Neural crest cell (in vitro differentiated cells): ENCODE measurements around the gene ZNRF1. TPM values are rescaled to one million over a fixed set of nuclear protein-coding genes. Genes with fewer than 3 reads are reported as not detected.
A peak's percentile ranks its signal among the peaks of the same experiment; 100 is the strongest.

Experiments used
- DNase-seq: peaks from one replicate; pipeline ENCODE4 v3.0.0; 2021; ENCODE audit warnings: low read depth, mixed read lengths, low spot score
- H3K27ac Mint-ChIP-seq: one replicate; pipeline ENCODE4 v1.8.0; 2021; ENCODE audit warnings: mild to moderate bottlenecking, mixed read lengths; ENCODE audit not compliant: unreplicated experiment
- H3K27me3 Mint-ChIP-seq: 2 replicates; pipeline ENCODE4 v1.8.0; 2021; ENCODE audit warnings: low read depth, mild to moderate bottlenecking, mixed read lengths
- H3K36me3 Mint-ChIP-seq: 2 replicates; pipeline ENCODE4 v1.8.0; 2021; ENCODE audit warnings: low read depth, mild to moderate bottlenecking, mixed read lengths
- H3K4me1 Mint-ChIP-seq: 2 replicates; pipeline ENCODE4 v1.8.0; 2021; ENCODE audit warnings: mixed read lengths
- H3K4me3 Mint-ChIP-seq: one replicate; pipeline ENCODE4 v1.8.0; 2021; ENCODE audit warnings: mild to moderate bottlenecking, mixed read lengths
- H3K9me3 Mint-ChIP-seq: 2 replicates; pipeline ENCODE4 v1.8.0; 2021; ENCODE audit warnings: mixed read lengths
- total RNA-seq: library from RNA; stranded (reverse); gene quantifications from 2 replicates; pipeline ENCODE4 v1.2.1, GENCODE V29; 2021
- TF ChIP-seq, protein P1 (sequence below): fragments of 200-600 bp; sonication (generic); conservative IDR thresholded peaks from 2 replicates; pipeline ENCODE4 v1.5.0; 2021; ENCODE audit warnings: antibody characterized with exemption, mild to moderate bottlenecking

ZNRF1 gene
- total RNA-seq, 1 donor from 2014 or later, result 48.4 TPM

DNA sequence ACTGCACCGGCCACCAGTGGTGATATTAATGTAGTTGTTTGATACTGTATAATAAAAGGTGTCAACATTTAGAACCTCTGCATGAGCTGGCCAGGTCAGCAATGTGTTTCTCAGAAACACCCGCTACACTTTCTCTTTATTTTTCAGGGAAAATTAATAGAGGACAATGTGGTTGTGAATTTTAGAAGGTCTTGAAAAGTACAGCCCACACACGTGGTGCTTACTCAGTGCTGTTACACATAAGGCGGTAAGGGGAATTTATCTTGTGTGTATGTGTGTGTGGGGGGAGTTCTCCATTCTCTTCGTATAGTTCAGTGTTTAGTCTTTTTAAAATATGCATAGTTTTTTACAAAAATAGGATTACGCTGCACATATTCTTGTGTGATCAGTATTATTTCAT, 145.1 kb downstream of the ZNRF1 start:
- DNase-seq, result no peak
- H3K9me3 Mint-ChIP-seq, result peaks cover 4% of the 10 kb centered on the region
- no peak overlapping the region for H3K4me3 Mint-ChIP-seq
- TF ChIP-seq, protein P1, sequence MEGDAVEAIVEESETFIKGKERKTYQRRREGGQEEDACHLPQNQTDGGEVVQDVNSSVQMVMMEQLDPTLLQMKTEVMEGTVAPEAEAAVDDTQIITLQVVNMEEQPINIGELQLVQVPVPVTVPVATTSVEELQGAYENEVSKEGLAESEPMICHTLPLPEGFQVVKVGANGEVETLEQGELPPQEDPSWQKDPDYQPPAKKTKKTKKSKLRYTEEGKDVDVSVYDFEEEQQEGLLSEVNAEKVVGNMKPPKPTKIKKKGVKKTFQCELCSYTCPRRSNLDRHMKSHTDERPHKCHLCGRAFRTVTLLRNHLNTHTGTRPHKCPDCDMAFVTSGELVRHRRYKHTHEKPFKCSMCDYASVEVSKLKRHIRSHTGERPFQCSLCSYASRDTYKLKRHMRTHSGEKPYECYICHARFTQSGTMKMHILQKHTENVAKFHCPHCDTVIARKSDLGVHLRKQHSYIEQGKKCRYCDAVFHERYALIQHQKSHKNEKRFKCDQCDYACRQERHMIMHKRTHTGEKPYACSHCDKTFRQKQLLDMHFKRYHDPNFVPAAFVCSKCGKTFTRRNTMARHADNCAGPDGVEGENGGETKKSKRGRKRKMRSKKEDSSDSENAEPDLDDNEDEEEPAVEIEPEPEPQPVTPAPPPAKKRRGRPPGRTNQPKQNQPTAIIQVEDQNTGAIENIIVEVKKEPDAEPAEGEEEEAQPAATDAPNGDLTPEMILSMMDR, result no peak
- no peak overlapping the region for H3K27ac Mint-ChIP-seq
- H3K36me3 Mint-ChIP-seq, result peaks cover 3% of the 10 kb centered on the region
- peaks cover 6% of the 10 kb centered on the region for H3K4me1 Mint-ChIP-seq
- no peaks in the 10 kb centered on the region for H3K27me3 Mint-ChIP-seq

DNA sequence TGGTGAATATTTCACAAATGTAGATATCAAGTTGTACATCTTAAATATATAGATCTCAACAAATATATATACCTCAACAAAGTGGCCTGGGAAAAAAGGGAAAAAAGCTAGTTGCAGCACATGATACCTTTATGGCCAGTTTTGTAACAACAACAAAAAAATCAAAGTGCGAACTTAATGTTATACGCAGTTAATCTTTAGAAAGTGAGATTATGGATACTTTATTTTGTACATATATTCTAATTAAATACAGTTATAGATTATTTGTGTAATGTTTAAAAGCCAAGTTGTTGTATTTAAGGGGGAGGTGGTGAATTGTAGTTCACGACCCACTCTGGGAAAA, 149.1 kb downstream of the ZNRF1 start:
- H3K27ac Mint-ChIP-seq, result no peak overlapping the region
- TF ChIP-seq, protein P1, result no peak

DNA sequence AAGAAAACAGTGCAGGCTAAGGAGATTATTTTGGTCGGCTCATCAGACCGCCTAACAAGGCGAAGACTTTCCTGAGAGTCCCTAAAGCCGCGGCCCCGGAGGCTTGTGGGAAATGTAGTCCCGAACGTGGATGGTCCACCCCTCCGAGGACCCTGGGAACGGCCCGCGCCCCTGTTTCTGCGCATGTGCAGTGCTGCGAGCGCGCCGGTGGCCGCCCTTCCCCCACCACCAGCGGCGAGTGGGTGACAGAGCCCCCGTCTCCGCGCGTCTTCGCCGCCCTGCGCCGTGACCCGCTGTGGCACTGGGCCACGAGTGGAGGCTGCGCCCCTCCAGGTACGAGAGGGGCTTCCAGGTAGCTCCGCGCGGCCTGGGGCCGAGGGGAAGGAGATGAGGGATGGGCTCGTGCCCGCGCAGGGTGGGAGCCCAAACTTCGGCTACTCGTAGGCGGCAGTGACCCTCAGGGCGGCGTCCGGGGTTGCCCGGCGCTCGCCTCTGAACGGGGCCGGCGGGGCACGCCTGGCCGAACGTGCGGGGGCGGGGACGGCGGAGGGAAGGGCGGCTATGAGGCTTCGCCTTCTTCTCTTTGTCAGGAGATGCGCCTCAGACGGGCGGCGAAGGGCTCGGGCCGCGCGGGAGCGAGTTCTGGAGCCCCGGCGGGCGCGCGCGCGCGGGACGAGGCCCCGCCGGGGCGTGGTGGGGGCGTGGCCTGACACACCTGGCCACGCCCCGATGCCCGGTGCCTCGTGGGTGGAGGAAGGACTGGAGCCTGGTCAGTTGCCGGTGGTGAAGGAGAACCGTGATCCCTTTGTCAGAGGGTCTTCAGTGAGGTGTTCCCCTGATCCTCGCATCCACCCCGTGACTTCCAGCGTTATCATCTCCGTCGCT, 149.7 kb downstream of the ZNRF1 start, which contains the start of gene ZFP1:
Gene ZFP1, plus strand, starts transcription at position 214 of the 885 bp plus-strand sequence. CDS start 4,428 bp downstream, outside the sequence.
- peak; percentile 98 for DNase-seq
- TF ChIP-seq, protein P1, result no peak
- Mint-ChIP-seq H3K27ac (peak within 1 kb of the TSS; percentile 96), H3K4me1 (peaks cover 10% of the 10 kb centered on the region), H3K9me3 (peaks cover 21% of the 10 kb centered on the region), H3K27me3 (no peaks in the 10 kb centered on the region), H3K4me3 (peak within 1 kb of the TSS; percentile 88), H3K36me3 (peaks cover 31% of the 10 kb centered on the region)

More for the DNA sequence above, 149.1 kb downstream of the ZNRF1 start:
- peaks cover 21% of the 10 kb centered on the region for H3K9me3 Mint-ChIP-seq
- H3K4me1 Mint-ChIP-seq, result peaks cover 10% of the 10 kb centered on the region
- H3K27me3 Mint-ChIP-seq, result no peaks in the 10 kb centered on the region
- H3K4me3 Mint-ChIP-seq, result peak overlapping the region; percentile 88
- H3K36me3 Mint-ChIP-seq, result peaks cover 27% of the 10 kb centered on the region
- DNase-seq, result no peak

DNA sequence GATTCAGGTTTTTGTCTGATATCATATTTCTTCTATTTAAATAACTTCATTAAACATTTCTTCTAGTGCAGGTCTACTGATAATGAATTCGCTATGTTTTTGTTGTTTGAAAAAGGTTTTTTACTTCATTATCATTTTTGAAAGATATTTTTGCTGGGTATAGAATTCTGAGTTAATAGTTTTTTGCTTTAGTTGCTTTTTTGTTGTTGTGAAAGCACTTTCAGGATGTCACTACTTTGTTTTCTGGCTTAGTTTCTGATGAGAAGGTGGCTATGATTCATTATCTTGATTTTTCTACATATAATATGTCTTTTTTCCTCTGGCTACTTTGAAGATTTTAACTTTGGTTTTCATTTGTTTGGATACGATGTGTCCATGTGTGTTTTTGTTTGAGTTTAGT, 153.0 kb downstream of the ZNRF1 start:
- DNase-seq, result no peak
- peaks cover 22% of the 10 kb centered on the region for H3K9me3 Mint-ChIP-seq
- H3K4me1 Mint-ChIP-seq, result peaks cover 10% of the 10 kb centered on the region
- H3K4me3 Mint-ChIP-seq, result no peak overlapping the region
- no peaks in the 10 kb centered on the region for H3K27me3 Mint-ChIP-seq
- peaks cover 54% of the 10 kb centered on the region for H3K36me3 Mint-ChIP-seq
- TF ChIP-seq, protein P1, result no peak
- no peak overlapping the region for H3K27ac Mint-ChIP-seq

DNA sequence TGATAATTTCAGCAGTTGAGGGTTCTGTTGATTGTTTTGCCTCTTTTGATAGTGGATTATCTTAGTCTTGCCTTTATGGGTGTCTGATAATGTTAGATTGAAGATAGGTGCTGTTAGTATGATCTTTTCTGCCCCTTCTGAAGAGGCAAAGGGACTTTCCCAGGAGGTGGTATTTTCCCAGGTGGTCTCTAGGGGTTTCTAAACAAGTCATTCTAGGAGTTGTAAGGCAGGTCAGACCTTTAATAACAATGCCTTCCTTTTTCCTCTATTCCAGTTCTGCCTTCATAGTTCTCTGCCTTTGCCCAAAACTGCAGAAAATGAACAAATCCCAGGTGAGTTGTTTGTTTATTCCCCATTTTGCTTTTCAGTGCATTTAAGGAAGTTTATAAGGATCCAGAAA, 153.8 kb downstream of the ZNRF1 start:
- TF ChIP-seq, protein P1, result no peak
- Mint-ChIP-seq H3K4me1 (peaks cover 8% of the 10 kb centered on the region), H3K9me3 (peaks cover 24% of the 10 kb centered on the region), H3K27me3 (no peaks in the 10 kb centered on the region), H3K36me3 (peaks cover 61% of the 10 kb centered on the region), H3K4me3 (peak overlapping the region; percentile 44), H3K27ac (no peak overlapping the region)
- no peak for DNase-seq
